AG10803 (cell line): ENCODE results near the gene TRPM1.

Experiments
- DNase-seq: peaks from one replicate; pipeline ENCODE4 v3.0.0; 2010; ENCODE audit warnings: low read depth
- H3K4me3 ChIP-seq: 2 replicates; pipeline ENCODE4 v1.5.1; 2011; ENCODE audit warnings: mild to moderate bottlenecking, low read length, control low read depth
- CTCF ChIP-seq: conservative IDR thresholded peaks from 2 replicates; pipeline ENCODE4 v1.5.1; 2011; ENCODE audit warnings: mild to moderate bottlenecking, low read length, control low read depth, inconsistent platforms

Gene TRPM1

GRCh38 chr15:31145271-31145911 is 43.9 kb upstream of the TRPM1 start:
- no peak overlapping the region for H3K4me3 ChIP-seq
- peak; percentile 30; the same call in 1 of the 2 replicates for TF ChIP-seq CTCF
- peak; percentile 35 for DNase-seq

DNA sequence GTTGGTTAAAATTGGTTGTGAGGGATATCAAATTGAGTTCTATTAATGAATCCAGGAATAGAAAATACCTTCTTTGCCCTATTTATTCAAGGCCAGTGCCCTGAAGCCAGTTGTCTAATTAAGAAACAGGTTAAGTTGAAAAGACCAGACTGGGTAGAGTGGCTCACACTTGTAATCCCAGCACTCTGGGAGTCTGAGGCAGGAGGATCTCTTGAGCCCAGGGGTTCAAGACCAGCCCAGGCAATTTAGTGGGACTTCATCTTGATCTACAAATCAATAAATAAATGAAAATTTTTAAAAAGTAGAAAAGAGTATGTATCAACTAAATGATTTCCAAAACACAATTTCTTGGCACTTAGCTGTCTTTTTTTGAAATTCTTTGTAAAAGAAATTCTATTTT is 40.3 kb upstream of the TRPM1 start:
- DNase-seq = no peak
- H3K4me3 ChIP-seq = no peak overlapping the region
- no peak for TF ChIP-seq CTCF

- no peak for DNase-seq
- TF ChIP-seq CTCF = no peak
- H3K4me3 ChIP-seq = no peak overlapping the region
Measured at GRCh38 chr15:31136607-31137328, 35.2 kb upstream of the TRPM1 start.

GRCh38 chr15:31136016-31136415 is 34.5 kb upstream of the TRPM1 start:
- no peak for DNase-seq
- TF ChIP-seq CTCF = no peak
- no peak overlapping the region for H3K4me3 ChIP-seq

GRCh38 chr15:31135523-31135922 is 34.0 kb upstream of the TRPM1 start:
- DNase-seq = no peak
- no peak for TF ChIP-seq CTCF
- no peak overlapping the region for H3K4me3 ChIP-seq

GRCh38 chr15:31133890-31134289 is 32.4 kb upstream of the TRPM1 start:
- no peak for DNase-seq
- TF ChIP-seq CTCF = no peak
- no peak overlapping the region for H3K4me3 ChIP-seq

GRCh38 chr15:31131853-31132375 is 30.4 kb upstream of the TRPM1 start:
- no peak for TF ChIP-seq CTCF
- no peak overlapping the region for H3K4me3 ChIP-seq
- no peak for DNase-seq
